Myocyte (in vitro differentiated cells): ENCODE data around the gene TOMM20. TPM values are rescaled to one million over a fixed set of nuclear protein-coding genes. Genes with fewer than 3 reads are reported as not detected.
"Not testable (repeated sequence)": the region's sequence is repeated elsewhere in the genome, so short reads cannot be mapped to it uniquely, and the experiment has no call there.

Experiments used
- DNase-seq: peaks from one replicate; pipeline ENCODE4 v3.0.0-alpha.2; 2012; ENCODE audit warnings: low read depth
- total RNA-seq: library from RNA; depleted of rRNA; stranded (reverse); fragments of >200 nt; gene quantifications from 2 replicates; pipeline ENCODE4 v1.2.3, GENCODE V29; 2014

TOMM20 gene
- total RNA-seq, 1 donor from 2014 or later: 112 TPM

- no peak for DNase-seq
These were observed 26.4 kb downstream of the TOMM20 start for GRCh38 chr1:235102259-235102582.

- DNase-seq: peak; percentile 68
These were observed 26.9 kb downstream of the TOMM20 start for GRCh38 chr1:235101558-235102258.

GRCh38 chr1:235100194-235100772 is 28.4 kb downstream of the TOMM20 start:
- DNase-seq: no peak

GRCh38 chr1:235098991-235099390 is 29.6 kb downstream of the TOMM20 start:
- DNase-seq: no peak

- DNase-seq: no peak
These were observed 30.1 kb downstream of the TOMM20 start for GRCh38 chr1:235098547-235098946.

GRCh38 chr1:235097501-235097900 is 31.1 kb downstream of the TOMM20 start:
- not testable (repeated sequence) for DNase-seq

- no peak for DNase-seq
These were observed 32.6 kb downstream of the TOMM20 start for GRCh38 chr1:235095938-235096562.

GRCh38 chr1:235093696-235094592 is 34.7 kb downstream of the TOMM20 start:
- DNase-seq: peak; percentile 64

GRCh38 chr1:235093013-235093695 is 35.5 kb downstream of the TOMM20 start:
- DNase-seq: peak; percentile 63

GRCh38 chr1:235092415-235092814 is 36.2 kb downstream of the TOMM20 start:
- not testable (repeated sequence) for DNase-seq

- DNase-seq: not testable (repeated sequence)
These were observed 36.6 kb downstream of the TOMM20 start for GRCh38 chr1:235092045-235092406.

- not testable (repeated sequence) for DNase-seq
These were observed 37.2 kb downstream of the TOMM20 start for GRCh38 chr1:235091319-235092044.

GRCh38 chr1:235090406-235091069 is 38.1 kb downstream of the TOMM20 start:
- DNase-seq: peak; percentile 92

- no peak for DNase-seq
These were observed 39.7 kb downstream of the TOMM20 start for GRCh38 chr1:235088907-235089306.

- DNase-seq: no peak
These were observed 40.2 kb downstream of the TOMM20 start for GRCh38 chr1:235088430-235088829.

GRCh38 chr1:235087906-235088305 is 40.7 kb downstream of the TOMM20 start:
- no peak for DNase-seq

- not testable (repeated sequence) for DNase-seq
These were observed 43.1 kb downstream of the TOMM20 start for GRCh38 chr1:235085411-235086117.

GRCh38 chr1:235080788-235081187 is 47.8 kb downstream of the TOMM20 start:
- DNase-seq: not testable (repeated sequence)

GRCh38 chr1:235080297-235080657 is 48.4 kb downstream of the TOMM20 start:
- DNase-seq: not testable (repeated sequence)
